HG03159 (cell line): Measurements from ENCODE around the gene FNDC3B.
A peak's percentile ranks its signal among the peaks of the same experiment; 100 is the strongest.

Experiments used
- ATAC-seq: cut with Tn5 transposase; IDR thresholded peaks from one replicate; pipeline ENCODE4 v1.9.1; 2021; ENCODE audit warnings: mild to moderate bottlenecking, moderate library complexity; ENCODE audit not compliant: unreplicated experiment

FNDC3B gene

DNA sequence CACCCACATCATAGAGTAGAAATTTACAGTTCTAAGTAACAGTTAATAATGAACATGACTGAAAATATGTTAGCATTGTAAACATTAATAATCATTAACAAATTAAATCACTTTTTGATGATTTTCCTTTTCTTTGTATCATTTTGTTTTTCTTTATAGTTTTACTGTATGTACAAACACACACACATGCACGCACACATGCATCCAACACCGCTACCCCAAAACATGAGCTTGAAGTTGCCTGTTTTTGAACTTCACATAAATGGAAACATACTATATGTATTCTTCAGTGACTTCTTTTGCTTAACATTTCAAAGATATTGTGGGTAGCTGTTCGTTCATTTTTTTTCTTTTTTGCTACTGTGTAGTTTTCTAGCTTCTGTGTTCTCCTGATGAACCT, 123.9 kb downstream of the FNDC3B start:
- ATAC-seq = no peak

DNA sequence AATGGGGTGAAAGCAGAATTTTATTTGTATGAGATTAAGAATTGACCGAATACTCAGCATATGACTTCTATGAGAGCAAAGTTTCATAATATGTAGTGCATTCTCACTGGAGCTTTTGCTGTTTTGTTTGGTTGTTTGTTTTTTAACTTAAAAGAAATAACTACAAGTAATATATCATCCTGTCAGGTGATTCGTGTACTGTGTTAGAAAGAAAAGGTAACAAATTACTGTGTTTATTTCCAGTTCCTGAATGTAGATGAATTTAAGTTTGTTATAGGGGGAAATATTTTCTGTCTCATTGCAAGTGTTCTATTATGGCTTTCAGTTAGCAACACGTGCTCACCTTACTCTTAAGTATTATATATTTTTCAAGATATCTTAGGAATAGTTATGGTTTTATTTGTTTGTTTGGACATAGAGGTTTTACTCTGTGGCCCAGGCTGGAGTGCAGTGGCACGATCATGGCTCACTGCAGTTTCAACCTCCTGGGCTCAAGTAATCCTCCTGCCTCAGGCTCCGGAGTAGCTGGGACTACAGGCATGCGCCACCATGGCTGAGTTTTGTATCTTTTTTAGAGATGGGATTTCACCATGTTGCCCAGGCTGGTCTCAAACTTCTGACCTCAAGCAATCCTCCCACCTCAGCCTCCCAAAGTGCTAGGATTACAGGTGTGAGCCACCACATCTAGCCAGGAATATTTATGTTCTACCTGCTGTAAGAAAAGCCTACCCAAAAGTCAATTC, 125.4 kb downstream of the FNDC3B start:
- no peak for ATAC-seq

- ATAC-seq = no peak
These were observed 126.9 kb downstream of the FNDC3B start for GRCh38 chr3:172166261-172166660.

DNA sequence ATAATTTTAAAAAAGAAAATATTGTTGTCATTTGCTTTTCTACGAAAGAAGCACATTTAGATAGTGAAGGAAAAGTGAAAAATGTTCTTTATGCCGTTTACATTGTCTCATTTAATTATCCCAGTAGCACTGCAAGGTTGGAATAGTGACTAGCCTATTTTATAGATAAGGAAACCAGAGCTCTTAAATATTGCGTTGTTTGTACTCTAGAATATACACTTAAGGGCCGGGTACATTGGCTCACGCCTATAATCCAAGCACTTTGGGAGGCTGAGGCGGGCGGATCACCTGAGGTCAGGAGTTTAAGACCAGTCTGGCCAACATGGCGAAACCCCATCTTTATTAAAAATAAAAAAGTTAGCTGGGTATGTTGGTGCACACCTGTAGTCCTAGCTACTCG, 127.5 kb downstream of the FNDC3B start:
- no peak for ATAC-seq

DNA sequence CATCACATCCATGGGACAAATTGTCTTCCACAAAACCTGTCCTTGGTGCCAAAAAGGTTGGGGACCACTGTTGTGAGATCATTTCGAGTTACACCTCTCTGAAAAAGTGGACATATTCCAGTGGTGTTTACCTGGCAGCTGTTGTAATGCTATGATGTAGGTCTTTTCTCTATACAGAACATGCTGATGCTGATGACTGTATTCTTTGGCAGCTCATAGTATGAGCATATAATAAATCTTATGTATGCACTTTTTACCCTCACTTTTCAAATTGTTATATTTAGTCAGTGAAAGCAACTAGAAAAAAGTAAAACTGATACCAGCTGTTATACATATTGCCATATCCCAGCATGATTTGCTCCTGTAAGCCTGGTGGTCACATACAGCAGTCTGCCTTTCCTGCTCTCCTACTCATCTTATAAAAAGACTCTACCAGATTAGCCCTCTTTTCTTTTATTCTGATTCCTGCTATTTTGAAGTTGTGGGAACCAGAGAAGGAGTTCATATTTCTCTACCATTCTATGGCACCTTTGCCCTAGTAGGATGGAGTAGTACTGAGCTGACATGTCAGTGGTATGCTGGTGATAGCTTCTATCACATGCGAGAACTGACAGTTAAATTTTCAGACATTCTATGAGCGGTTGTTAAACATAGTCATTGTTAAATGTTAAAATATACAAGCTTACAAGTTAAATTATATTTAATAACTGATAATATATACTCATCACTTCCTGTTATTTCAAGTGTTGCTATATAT, 128.7 kb downstream of the FNDC3B start:
- ATAC-seq = no peak

- no peak for ATAC-seq
These were observed 130.8 kb downstream of the FNDC3B start for GRCh38 chr3:172170073-172170709.

DNA sequence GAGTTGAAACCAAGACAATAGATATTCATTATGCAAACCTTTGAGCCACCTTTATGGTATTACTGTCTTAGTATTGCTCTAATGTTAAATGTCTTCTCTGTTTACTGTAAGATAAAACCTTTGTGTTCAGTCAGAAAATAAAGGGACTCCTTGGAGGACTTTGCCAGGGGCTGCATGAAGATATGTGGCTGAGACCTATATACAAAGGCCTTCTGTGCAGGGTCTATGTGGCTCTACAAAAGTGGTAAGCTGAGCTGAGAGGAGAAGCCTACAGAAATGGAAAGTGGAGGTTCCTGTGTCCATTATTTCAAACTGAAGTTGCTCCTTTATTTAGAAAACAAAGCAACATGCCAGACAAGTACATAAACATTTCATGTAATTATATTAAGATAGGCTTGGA, 131.5 kb downstream of the FNDC3B start:
- no peak for ATAC-seq

DNA sequence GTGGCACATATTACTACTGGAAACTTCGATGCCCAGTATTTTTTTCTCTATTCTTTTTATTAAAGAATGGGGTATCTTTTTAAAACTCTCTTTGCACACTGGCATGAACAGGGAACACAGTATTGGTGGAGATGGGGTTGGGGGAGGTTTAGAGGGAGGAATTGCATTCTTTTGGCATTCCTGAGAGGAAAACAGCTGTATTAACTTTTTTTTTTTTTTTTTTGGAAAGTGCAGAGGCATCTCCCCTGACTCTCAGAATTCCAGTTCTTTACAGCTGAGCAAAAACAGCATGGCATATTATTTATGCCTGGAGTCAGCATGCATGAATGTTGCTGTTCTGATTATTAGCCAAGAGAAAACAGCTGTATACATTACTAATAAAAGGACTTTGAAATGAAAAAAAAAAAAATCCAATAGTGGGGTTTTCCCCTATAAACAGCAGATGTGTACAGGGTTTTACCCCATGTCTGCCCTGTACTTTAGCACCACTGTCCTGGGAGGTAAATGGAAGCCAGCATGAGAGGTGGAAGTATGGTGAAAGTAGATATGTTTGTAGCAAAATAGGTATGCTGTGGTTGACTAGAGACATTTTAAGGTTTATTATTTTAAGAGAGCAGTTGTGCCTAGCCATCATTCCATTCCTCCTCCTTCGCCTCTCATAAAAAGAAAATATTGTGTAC, 132.2 kb downstream of the FNDC3B start:
- no peak for ATAC-seq

DNA sequence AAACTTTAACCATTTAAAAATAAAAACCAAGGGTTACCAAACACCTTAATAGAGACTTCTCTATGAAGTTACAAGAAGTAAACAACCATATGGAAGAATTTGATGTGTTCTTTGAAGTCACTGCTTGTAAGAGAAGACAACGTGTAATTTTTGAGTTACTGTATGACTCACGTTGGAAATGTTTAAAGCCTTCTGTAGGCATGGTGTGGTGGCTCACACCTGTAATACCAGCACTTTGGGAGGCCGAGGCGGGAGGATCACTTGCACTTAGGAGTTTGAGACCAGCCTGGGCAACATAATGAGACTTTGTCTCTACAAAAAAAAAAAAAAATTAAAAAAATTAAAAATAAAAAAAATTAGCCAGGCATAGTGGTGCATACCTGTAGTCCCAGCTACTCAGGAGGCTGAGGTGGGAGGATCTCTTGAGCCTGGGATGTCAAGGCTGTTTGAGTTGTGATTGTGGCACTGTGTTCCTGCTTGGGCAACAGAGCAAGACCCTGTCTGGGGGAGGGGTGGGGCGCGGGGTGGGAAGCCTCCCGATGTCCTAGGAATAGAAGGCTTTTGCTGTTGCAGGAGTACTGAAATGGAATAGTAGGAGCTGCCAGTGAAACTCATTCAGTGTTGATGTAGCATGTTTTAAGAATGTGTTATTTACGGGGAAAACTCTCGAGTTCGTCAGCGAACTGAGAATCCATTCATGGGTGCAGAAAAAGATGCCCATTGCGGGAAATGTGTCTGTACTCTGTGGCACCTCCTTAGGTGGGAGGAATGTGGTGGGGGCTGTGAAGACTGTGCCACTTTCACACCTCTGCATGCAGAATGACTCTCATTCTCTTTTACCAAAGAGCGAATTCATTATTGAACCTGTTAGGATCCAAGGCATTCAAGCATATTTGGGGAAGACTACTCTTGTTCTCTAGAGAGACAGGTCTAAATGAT, 134.2 kb downstream of the FNDC3B start:
- ATAC-seq = no peak

- ATAC-seq = no peak
These were observed 135.3 kb downstream of the FNDC3B start for GRCh38 chr3:172174513-172175253.

DNA sequence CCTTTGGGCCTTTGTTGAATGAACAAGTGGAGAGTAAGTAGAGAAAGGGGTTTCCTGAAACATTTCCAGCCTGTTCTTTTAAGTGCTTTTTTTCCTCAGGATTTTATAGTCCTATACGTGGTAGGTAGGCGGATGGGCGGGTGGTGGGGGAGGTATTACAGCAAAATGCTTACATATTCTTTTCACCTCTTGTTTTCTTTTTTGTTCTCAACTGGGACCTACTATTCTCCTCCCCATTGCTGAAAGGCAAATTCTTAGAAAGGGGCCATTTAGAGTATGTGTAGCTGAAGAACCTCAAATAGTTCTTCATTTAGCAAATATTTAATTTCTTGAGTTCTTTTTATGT, 135.8 kb downstream of the FNDC3B start:
- ATAC-seq = no peak

DNA sequence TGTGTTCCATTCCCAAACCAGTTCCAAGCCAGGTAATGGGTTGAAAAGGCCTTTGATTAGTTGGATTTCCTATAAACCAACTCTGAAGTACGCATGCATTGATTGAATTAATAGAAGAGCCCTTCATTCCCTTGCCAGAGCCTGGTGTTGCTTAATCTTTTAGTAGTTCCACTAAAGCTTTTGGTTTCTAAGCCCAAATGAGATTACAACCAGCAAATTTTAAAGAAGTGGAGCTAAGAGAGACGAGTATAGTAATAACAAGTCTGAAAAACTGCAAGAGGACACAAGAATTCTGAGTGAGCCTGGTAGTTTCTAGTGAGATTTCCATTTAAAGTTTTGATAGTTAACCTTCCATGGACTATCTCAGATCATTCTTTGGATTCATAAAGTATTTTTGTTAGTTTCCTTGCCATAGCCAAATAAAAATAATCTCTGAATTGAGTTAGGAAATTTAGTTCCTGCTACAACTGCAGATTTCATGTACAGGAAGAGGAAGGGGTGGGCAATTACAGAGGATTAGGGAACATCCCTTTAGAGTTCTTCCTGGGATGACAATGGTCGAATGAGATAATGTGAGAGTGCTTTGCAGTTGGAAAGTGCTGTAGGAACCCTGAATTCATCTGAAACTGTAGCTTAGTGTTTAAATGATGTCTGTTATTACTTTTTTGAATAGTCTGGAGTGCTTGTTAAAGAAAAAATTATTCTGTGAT, 136.8 kb downstream of the FNDC3B start:
- no peak for ATAC-seq

DNA sequence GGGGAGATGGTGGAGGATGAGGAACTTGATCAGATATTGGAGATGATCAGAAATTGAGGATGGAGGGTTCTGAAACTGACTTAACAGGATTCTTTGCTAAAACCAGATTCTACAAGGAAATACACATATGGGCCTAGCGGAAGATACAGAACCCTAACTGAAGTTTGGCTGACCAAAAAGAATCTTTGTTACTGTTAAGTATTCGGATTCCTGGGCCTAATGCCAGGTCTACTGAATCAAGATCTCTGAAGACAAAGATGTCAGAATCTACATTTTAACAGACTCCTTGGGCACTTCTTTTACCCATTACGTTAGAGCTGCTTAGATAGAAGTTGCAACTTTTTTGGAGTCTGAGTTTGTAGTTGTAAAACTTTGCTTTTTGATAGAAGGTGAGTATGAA, 137.7 kb downstream of the FNDC3B start:
- ATAC-seq = no peak

GRCh38 chr3:172177803-172178316, 138.5 kb downstream of the FNDC3B start:
- ATAC-seq = no peak

DNA sequence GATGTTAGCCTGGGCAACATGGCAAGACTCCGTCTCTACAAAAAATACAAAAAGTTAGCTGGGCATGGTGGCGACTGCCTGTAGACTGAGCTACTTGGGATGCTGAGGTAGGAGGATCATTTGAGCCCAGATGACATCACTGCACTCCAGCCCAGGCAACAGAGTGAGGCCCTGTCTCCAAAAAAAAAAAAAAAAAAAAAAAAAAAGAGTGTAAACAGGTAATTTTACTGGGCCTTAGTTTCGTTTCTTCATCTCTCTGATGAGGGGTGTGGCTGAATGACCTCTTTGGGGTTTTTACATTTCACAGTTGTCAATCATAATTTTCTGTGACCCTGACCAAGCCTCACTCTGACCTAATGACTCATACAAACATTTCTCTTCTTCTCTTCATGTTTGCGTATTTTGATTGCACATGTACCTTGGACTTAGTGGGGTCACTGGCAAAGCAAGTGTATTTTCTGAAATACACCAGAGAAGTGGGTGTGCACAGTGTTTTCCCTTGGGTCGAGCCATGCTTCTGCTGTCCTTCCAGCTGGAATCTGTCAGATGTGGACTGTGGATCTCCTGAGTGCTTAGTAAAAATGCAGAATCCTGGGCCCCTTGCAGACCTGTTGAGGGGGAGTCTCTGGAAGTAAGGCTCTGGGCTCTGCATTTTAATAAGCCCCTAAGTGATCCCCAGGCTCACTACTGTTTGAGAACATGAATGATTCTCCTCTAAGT, 140.5 kb downstream of the FNDC3B start:
- peak; percentile 66 for ATAC-seq

GRCh38 chr3:172180473-172180872, 141.1 kb downstream of the FNDC3B start:
- ATAC-seq = no peak

DNA sequence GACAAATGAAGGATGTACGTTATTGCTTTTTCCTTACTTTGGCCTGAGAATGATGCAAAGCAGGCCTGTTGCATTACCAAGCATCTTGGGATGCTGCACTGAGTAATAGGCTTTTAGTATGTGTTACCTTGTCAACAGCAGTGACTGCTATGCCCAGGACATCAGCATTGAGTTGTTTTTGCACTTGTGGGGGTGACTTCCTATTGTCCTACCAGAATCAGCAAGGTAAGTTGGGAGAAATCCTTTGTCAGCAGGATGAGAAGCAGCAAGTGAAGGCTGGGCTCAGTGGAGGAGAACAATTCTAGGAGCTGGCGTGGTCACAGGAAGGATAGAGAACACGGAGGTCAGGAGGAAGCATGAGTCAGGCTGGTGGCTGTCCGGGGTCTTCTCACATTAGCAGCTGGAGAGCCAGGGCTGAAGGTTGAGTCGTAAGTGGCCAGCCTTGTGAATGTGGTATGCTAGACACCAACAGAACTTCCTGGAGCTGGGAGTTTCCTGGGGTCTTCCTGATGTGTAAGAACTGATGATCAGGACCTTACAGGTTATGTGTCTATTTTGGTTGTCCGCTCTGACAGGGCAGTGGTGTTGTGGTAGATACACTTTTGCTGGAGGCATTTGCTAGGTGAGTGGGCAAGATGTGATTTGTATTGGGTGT, 142.7 kb downstream of the FNDC3B start:
- no peak for ATAC-seq

GRCh38 chr3:172182797-172183196, 143.4 kb downstream of the FNDC3B start:
- ATAC-seq = no peak
